Activated naive CD8-positive, alpha-beta T cell treated with anti-CD3 and anti-CD28 coated beads, Interleukin-2, amount 50 U/mL, for 16 hours (primary cell): ENCODE measurements around the gene COL8A2.

ENCODE experiments used
- DNase-seq: peaks from one replicate; pipeline ENCODE4 v3.0.0-alpha.2; 2020; ENCODE audit warnings: low read depth, low spot score

Gene COL8A2

GRCh38 chr1:36137226-36137625 is 12.2 kb upstream of the COL8A2 start:
- DNase-seq, result no peak

DNA sequence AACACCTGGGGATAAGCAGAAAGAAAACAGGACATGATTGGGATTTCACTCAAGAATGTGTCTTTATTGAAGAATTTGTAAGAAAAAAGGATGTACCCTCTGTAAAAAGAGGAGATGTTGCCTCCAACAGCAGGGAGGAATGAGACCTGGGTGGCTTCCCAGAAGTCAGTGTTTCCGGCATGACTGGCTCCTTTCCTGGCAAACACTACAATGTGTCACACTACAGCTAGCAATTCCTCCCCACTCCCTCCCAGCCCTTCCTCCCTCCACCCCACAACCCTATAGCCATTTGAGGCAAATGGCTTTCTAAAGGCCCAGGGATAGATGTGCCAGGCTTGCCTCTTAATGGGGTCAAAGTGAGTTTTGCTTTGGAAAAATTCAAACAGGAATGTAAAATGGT is 11.5 kb upstream of the COL8A2 start:
- no peak for DNase-seq

GRCh38 chr1:36135796-36136195 is 10.8 kb upstream of the COL8A2 start:
- DNase-seq, result no peak

DNA sequence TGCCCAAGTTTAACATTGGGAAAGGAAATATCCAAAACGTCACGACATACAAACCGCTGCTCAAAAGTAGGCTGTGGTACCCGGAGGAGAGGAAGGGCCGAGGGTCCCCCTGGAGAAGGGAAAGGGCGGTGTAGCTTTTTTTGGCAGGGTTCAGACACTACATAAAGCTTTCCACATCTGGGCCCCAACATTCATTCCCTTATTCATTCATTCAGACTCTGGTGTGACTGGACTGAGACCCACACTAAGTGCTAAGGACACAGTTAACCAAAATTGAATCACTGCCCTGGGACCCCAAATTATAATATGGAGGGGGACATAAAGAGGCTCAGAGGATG is 10.3 kb upstream of the COL8A2 start:
- no peak for DNase-seq

- no peak for DNase-seq
Observed at GRCh38 chr1:36134505-36135329, 9.7 kb upstream of the COL8A2 start.

DNA sequence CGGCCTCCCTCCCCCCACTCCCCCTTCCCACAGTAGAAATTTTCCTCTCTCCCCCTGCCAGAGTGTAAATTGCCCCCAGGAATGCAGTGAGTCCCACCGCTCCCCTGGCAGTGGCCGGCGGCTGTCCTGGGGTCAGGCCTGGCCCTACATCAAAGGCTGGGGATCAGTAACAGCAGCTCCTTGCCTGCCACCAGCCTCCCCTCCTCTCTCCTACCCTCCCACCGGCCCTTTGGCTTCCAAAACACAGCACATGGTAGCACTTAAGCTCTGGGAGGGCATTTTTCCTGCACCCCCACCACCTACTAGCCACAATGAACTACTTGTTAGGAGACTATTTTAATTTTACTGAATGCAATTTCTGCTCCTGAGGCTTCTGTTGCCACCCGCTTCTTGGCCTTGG is 9.0 kb upstream of the COL8A2 start:
- no peak for DNase-seq

- no peak for DNase-seq
Observed at GRCh38 chr1:36133484-36133883, 8.5 kb upstream of the COL8A2 start.

- no peak for DNase-seq
Observed at GRCh38 chr1:36132029-36132428, 7.0 kb upstream of the COL8A2 start.

DNA sequence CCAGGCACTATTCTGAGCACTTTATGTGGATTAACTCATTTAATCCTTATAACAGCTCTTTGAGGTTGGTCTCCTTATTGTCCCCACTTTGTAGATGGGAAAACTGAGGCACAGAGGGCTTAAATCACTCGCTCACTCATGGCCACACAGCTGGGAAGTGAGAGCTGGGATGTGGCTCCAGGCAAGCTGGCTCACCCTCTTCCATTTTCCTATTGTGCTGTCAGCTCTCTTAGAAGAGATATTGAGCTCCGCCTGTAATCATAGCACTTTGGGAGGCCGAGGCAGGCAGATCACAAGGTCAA is 3.8 kb upstream of the COL8A2 start:
- DNase-seq, result no peak

DNA sequence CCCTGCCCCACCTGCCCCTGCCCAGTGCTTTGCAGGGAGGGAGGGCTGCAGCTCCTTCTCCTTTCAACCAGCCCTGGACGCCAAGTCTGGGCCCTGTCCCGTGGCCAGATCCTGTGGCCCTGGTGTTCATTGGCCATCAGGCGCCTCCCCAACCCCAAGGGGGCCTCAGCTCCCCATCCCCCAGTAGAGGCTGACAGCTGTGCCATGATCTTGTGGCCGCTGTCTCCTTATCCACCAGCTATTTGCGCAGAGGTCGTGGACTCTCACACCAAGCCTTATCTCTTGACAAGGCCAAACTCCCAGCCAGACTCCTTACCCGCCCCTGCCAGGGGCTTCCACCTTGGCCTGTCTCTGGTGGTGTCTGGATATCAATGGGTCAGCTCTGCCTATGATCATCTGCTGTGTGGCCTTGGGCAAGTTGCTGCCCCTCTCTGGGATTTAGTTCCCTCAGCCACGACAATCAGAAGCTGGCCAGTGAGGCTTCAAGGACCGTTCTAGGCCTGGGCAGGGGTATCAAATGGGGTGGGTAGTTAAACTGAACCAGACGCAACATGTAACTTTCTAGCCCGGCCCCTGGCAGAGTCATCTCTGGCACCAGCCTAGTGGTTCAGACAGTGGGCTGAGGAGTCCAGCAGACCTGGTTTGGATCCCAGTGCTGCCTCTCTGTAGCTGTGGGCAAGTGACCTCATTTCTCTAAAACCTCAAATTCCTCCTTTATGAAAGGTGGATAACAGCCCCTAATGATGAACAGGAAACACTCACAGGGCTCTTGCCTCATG is 3.3 kb upstream of the COL8A2 start:
- no peak for DNase-seq

GRCh38 chr1:36126797-36127500 is 1.9 kb upstream of the COL8A2 start:
- DNase-seq, result no peak

DNA sequence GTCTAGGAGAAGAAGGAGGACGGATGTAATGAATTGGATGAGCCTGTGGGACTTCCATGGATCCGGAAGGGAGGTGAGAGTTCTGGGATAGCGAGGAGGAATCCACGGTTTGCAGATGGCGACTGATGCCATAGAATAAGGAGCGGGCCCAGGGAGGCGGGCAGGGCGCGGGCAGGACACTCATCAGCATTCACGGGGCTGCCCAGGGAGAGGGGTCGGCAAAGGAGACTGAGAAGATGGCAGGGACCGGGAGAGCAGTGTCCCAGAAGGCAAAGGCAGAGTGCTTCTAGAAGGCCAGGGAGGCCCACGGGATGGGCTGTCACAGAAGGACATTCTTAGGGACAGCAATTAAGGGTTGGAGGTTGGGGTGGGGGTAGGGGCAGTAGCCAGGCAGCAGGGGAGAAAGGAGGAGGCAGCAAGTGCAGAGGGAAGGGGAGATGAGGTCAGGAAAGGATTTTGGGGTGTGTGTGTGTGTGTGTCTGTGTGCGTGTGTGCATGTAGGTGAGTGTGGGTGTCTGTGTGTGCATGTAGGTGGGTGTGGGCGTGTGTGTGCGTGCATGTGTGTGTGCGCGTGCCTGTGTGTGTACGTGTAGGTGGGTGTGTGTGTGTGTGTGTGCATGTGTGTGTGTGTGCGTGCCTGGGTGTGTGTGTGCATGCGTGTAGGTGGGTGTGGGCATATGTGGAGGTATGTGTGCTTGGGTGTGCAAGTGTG is 1.1 kb upstream of the COL8A2 start:
- DNase-seq, result no peak

GRCh38 chr1:36124404-36125128 is 456 bp downstream of the COL8A2 start:
- DNase-seq, result no peak

- DNase-seq, result no peak
Observed at GRCh38 chr1:36123356-36123755, 1.7 kb downstream of the COL8A2 start.

DNA sequence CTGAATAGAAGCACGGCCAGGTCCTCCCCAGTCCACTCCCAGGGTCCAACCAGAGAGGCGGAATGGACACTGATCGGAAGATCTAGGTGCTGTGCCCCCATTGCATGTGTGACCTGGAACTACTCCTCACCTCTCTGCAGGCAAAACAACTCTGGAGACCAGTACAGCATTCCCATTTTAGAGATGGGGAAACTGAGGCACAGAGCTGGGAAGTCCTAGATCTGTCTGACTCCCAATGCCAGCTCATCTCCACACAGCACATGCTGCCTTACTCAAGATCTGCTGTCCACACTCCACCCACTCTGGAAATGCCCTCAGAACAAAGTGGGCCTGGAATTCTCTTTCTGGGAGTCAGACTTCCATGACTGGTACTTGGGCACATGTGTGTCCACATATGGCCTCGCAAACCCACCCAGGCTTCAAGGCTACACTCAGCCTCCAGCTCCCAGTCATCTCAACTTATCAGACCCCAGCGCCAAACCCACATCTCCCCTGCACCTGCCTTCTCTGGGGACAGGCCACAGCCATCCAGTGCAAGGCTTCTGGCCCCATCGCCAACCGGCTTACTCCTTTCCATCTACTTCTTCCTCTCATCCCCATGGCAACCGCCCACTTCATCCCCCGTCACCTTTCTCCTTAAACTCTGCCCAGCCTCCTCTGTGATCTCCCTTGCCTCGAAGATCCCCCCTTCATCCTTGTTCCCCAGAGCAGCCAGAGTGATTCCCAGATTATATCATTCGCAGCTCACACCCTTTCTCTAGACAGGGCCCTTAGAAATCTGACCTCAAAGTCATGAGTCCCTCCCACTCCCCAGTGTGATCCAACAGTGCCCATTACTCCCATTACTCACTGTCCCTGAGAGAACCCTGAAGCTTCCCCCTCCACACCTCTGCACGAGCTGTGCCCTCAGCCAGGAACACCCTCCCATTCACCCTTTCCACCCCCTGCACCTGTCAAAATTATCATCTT is 2.7 kb downstream of the COL8A2 start:
- no peak for DNase-seq

- DNase-seq, result no peak
Observed at GRCh38 chr1:36119456-36119855, 5.6 kb downstream of the COL8A2 start.

GRCh38 chr1:36118447-36119204 is 6.4 kb downstream of the COL8A2 start:
- DNase-seq, result no peak

- no peak for DNase-seq
Observed at GRCh38 chr1:36116901-36117300, 8.1 kb downstream of the COL8A2 start.

GRCh38 chr1:36115931-36116330 is 9.1 kb downstream of the COL8A2 start:
- DNase-seq, result no peak
